GM23248 (cell line): Measurements from ENCODE around the gene CCDC142. TPM values are rescaled to one million over a fixed set of nuclear protein-coding genes. Genes with fewer than 3 reads are reported as not detected.

Experiments used
- DNase-seq: peaks from one replicate; pipeline ENCODE4 v3.0.0-alpha.2; 2015
- H2AFZ ChIP-seq: fragments of 200-600 bp; sonication (generic); 2 replicates; pipeline ENCODE4 v1.6.1; 2016; ENCODE audit warnings: antibody characterized with exemption
- H3F3A ChIP-seq: fragments of 200-600 bp; sonication (generic); 2 replicates; pipeline ENCODE4 v1.6.1; 2016; ENCODE audit warnings: mild to moderate bottlenecking, antibody characterized with exemption, mixed run types; ENCODE audit not compliant: insufficient read depth
- H3K27ac ChIP-seq: fragments of 200-600 bp; sonication (generic); 2 replicates; pipeline ENCODE4 v1.5.1; 2016; ENCODE audit warnings: mild to moderate bottlenecking
- H3K27me3 ChIP-seq: fragments of 200-600 bp; sonication (generic); replicated peaks from 2 replicates; pipeline ENCODE4 v1.6.1; 2016; ENCODE audit warnings: mild to moderate bottlenecking; ENCODE audit not compliant: insufficient read depth
- H3K36me3 ChIP-seq: fragments of 200-600 bp; sonication (generic); 2 replicates; pipeline ENCODE4 v1.6.1; 2016; ENCODE audit warnings: low read depth, mild to moderate bottlenecking
- H3K4me1 ChIP-seq: fragments of 200-600 bp; sonication (generic); 2 replicates; pipeline ENCODE4 v1.6.1; 2016; ENCODE audit warnings: mild to moderate bottlenecking; ENCODE audit not compliant: insufficient read depth
- H3K4me2 ChIP-seq: fragments of 200-600 bp; sonication (generic); one replicate; pipeline ENCODE4 v1.6.1; 2016; ENCODE audit warnings: mild to moderate bottlenecking; ENCODE audit not compliant: unreplicated experiment
- H3K4me3 ChIP-seq: fragments of 200-600 bp; sonication (generic); 2 replicates; pipeline ENCODE4 v1.5.1; 2016; ENCODE audit warnings: mild to moderate bottlenecking
- H3K79me2 ChIP-seq: fragments of 200-600 bp; sonication (generic); 2 replicates; pipeline ENCODE4 v1.6.1; 2016; ENCODE audit warnings: mild to moderate bottlenecking; ENCODE audit not compliant: insufficient read depth
- H3K9ac ChIP-seq: fragments of 200-600 bp; sonication (generic); 2 replicates; pipeline ENCODE4 v1.6.1; 2016; ENCODE audit warnings: mild to moderate bottlenecking
- H3K9me2 ChIP-seq: fragments of 200-600 bp; sonication (generic); 2 replicates; pipeline ENCODE4 v1.6.1; 2016; ENCODE audit warnings: mixed run types, mild to moderate bottlenecking, moderate library complexity; ENCODE audit not compliant: insufficient read depth
- H3K9me3 ChIP-seq: fragments of 200-600 bp; sonication (generic); one replicate; pipeline ENCODE4 v1.6.1; 2017; ENCODE audit warnings: low read depth
- H4K20me1 ChIP-seq: fragments of 200-600 bp; sonication (generic); 2 replicates; pipeline ENCODE4 v1.6.0; 2016; ENCODE audit not compliant: insufficient read depth
- EZH2 ChIP-seq: fragments of 200-600 bp; sonication (generic); IDR thresholded peaks from 2 replicates; pipeline ENCODE4 v1.6.1; 2018; ENCODE audit warnings: antibody characterized with exemption, mild to moderate bottlenecking; ENCODE audit not compliant: insufficient read depth, poor library complexity, severe bottlenecking
- EZH2phosphoT487 ChIP-seq: fragments of 200-600 bp; sonication (generic); IDR thresholded peaks from 2 replicates; pipeline ENCODE4 v1.6.1; 2018; ENCODE audit warnings: antibody characterized with exemption, moderate library complexity, mild to moderate bottlenecking, low read depth; ENCODE audit not compliant: insufficient read depth
- WGBS, 2 experiments: methylation state at CpG; one replicate each; pipeline ENCODE4 v1.1.6; 2015 to 2017; ENCODE audit warnings: low lambda C conversion rate in 2 of 2, low coverage in 1 of 2; ENCODE audit errors: missing lambda C conversion rate in 2 of 2; 5-methylcytosine and 5-hydroxymethylcytosine counted together
- in situ Hi-C: fragments of 300-500 bp; cut with MboI; formaldehyde crosslinking; loops from 2 replicates; pipeline ENCODE4 v1.15.0; 2020
- polyA plus RNA-seq: library from polyadenylated mRNA; unstranded; fragments of >200 nt; fragmentation: Nextera tagmentation; extraction: Ambion mirVana; gene quantifications from 2 replicates; pipeline ENCODE4 v1.2.1, GENCODE V29; 2016
- total RNA-seq: library from RNA; depleted of rRNA; stranded (reverse); fragments of >200 nt; shearing (Covaris generic); gene quantifications from 2 replicates; pipeline ENCODE4 v1.2.3, GENCODE V29; 2014

The CCDC142 gene
- total and polyA plus RNA-seq, 2 experiments from 2014 or later: 5.1 to 6.8 TPM

GRCh38 chr2:74527741-74528140 is 44.9 kb upstream of the CCDC142 start:
- Histone ChIP-seq H3K4me1 (peaks cover 22% of the 10 kb centered on the region), H3K9me2 (no peaks in the 10 kb centered on the region), H3K4me2 (no peak overlapping the region), H3K4me3 (no peak overlapping the region), H4K20me1 (no peaks in the 10 kb centered on the region), H3K9me3 (no peaks in the 10 kb centered on the region), H3F3A (peaks cover 15% of the 10 kb centered on the region; the same call in 1 of the 2 replicates), H3K27ac (no peak overlapping the region), H3K36me3 (0 out of 2 replicates have a peak, but pooled peaks cover 11% of the 10 kb centered on the region), H2AFZ (no peak overlapping the region), H3K79me2 (peaks cover 51% of the 10 kb centered on the region), H3K27me3 (no peaks in the 10 kb centered on the region), H3K9ac (peak overlapping the region; percentile 89; the same call in 1 of the 2 replicates)
- 94% methylated on average over 9 of the region's 9 CpGs for WGBS, 2 experiments
- no peak for DNase-seq
- TF ChIP-seq EZH2phosphoT487 (no peak), EZH2 (no peak)
- in situ Hi-C loops: no loop called here

- TF ChIP-seq EZH2phosphoT487 (no peak), EZH2 (no peak)
- H3K4me3 ChIP-seq: no peak overlapping the region
- in situ Hi-C loops: no loop called here
- WGBS, 2 experiments: 93 to 95% methylated on average over 11 of the region's 11 CpGs
- no peak overlapping the region for H3K27ac ChIP-seq
- H2AFZ ChIP-seq: no peak overlapping the region
- H4K20me1 ChIP-seq: no peaks in the 10 kb centered on the region
- no peak overlapping the region for H3K9ac ChIP-seq
- peaks cover 5% of the 10 kb centered on the region; the same call in 1 of the 2 replicates for H3F3A ChIP-seq
- H3K79me2 ChIP-seq: peaks cover 46% of the 10 kb centered on the region
- H3K4me1 ChIP-seq: peaks cover 18% of the 10 kb centered on the region
- no peaks in the 10 kb centered on the region for H3K9me2 ChIP-seq
- no peaks in the 10 kb centered on the region for H3K27me3 ChIP-seq
- no peaks in the 10 kb centered on the region for H3K9me3 ChIP-seq
- no peak overlapping the region for H3K4me2 ChIP-seq
- no peak for DNase-seq
- H3K36me3 ChIP-seq: 0 out of 2 replicates have a peak, but pooled peaks cover 11% of the 10 kb centered on the region
These were observed 43.9 kb upstream of the CCDC142 start for GRCh38 chr2:74526649-74527230.

- no peaks in the 10 kb centered on the region for H3K9me3 ChIP-seq
- no peaks in the 10 kb centered on the region for H3K9me2 ChIP-seq
- no peaks in the 10 kb centered on the region for H3K27me3 ChIP-seq
- H3K27ac ChIP-seq: no peak within 1 kb of the TSS
- no peak within 1 kb of the TSS for H2AFZ ChIP-seq
- H3K4me2 ChIP-seq: no peak within 1 kb of the TSS
- no peak for TF ChIP-seq EZH2
- TF ChIP-seq EZH2phosphoT487: no peak
- 87 to 89% methylated on average over 11 of the region's 11 CpGs for WGBS, 2 experiments
- peak; percentile 57 for DNase-seq
- H3K4me3 ChIP-seq: no peak within 1 kb of the TSS
- in situ Hi-C loops: no loop called here
- H3K79me2 ChIP-seq: peaks cover 39% of the 10 kb centered on the region
- no peaks in the 10 kb centered on the region for H4K20me1 ChIP-seq
- H3K4me1 ChIP-seq: peaks cover 10% of the 10 kb centered on the region
- no peaks in the 10 kb centered on the region for H3F3A ChIP-seq
- no peak within 1 kb of the TSS for H3K9ac ChIP-seq
- H3K36me3 ChIP-seq: 0 out of 2 replicates have a peak, but pooled peaks cover 11% of the 10 kb centered on the region
These were observed 43.2 kb upstream of the CCDC142 start, which contains the start of gene DQX1 for GRCh38 chr2:74525717-74526648. DQX1 (minus strand) TSS chr2:74526231; CDS start chr2:74525729, 502 bp downstream.

GRCh38 chr2:74524955-74525716 is 42.3 kb upstream of the CCDC142 start:
- Histone ChIP-seq H3K79me2 (peaks cover 30% of the 10 kb centered on the region), H3K4me3 (no peak overlapping the region), H3K4me1 (peaks cover 7% of the 10 kb centered on the region), H3K9me3 (no peaks in the 10 kb centered on the region), H3F3A (no peaks in the 10 kb centered on the region), H3K4me2 (no peak overlapping the region), H3K9ac (no peak overlapping the region), H3K36me3 (0 out of 2 replicates have a peak, but pooled peaks cover 11% of the 10 kb centered on the region), H4K20me1 (no peaks in the 10 kb centered on the region), H2AFZ (no peak overlapping the region), H3K27ac (no peak overlapping the region), H3K9me2 (no peaks in the 10 kb centered on the region), H3K27me3 (no peaks in the 10 kb centered on the region)
- TF ChIP-seq EZH2: no peak
- TF ChIP-seq EZH2phosphoT487: no peak
- in situ Hi-C loops: no loop called here
- DNase-seq: no peak
- WGBS, 2 experiments: 79 to 80% methylated on average over 10 of the region's 10 CpGs
